MCF 10A (cell line): Measurements from ENCODE around the gene FRAS1. TPM values are rescaled to one million over a fixed set of nuclear protein-coding genes. Genes with fewer than 3 reads are reported as not detected.

Experiments used
- BruUV-seq: library from RNA; stranded (reverse); fragments of 400-500 nt; replicated peaks from 2 replicates; lab custom pipeline; 2021; lab: Mats Ljungman, UMichigan
- CTCF ChIA-PET: fragments of 300-600 bp; sonication (Branson Sonifier 250); formaldehyde crosslinking; extraction: SDS; loops from one replicate; lab custom pipeline; 2021; ENCODE audit warnings: antibody characterized with exemption, inconsistent platforms; lab: Yijun Ruan, JAX
- POLR2A ChIA-PET: fragments of 300-600, 350-650 bp; sonication (Branson Sonifier 250); formaldehyde crosslinking; extraction: SDS; loops from one replicate; lab custom pipeline; 2020; ENCODE audit warnings: antibody characterized with exemption, inconsistent platforms; lab: Yijun Ruan, JAX
- DNase-seq: peaks from one replicate; pipeline ENCODE4 v3.0.0-alpha.2; 2018; ENCODE audit not compliant: unreplicated experiment
- H3K27ac Mint-ChIP-seq: one replicate; pipeline ENCODE4 v1.8.0; 2022; ENCODE audit warnings: mild to moderate bottlenecking, low read depth, mixed read lengths; ENCODE audit not compliant: unreplicated experiment
- H3K27me3 Mint-ChIP-seq: one replicate; pipeline ENCODE4 v1.8.0; 2022; ENCODE audit warnings: mixed read lengths; ENCODE audit not compliant: insufficient read depth, unreplicated experiment
- H3K36me3 Mint-ChIP-seq: one replicate; pipeline ENCODE4 v1.8.0; 2022; ENCODE audit warnings: mild to moderate bottlenecking, moderate library complexity, mixed read lengths; ENCODE audit not compliant: insufficient read depth, unreplicated experiment
- H3K4me1 Mint-ChIP-seq: one replicate; pipeline ENCODE4 v1.8.0; 2022; ENCODE audit warnings: mixed read lengths; ENCODE audit not compliant: insufficient read depth, unreplicated experiment
- H3K4me3 Mint-ChIP-seq: one replicate; pipeline ENCODE4 v1.8.0; 2022; ENCODE audit warnings: mild to moderate bottlenecking, moderate library complexity, mixed read lengths; ENCODE audit not compliant: unreplicated experiment
- H3K9me3 Mint-ChIP-seq: one replicate; pipeline ENCODE4 v1.8.0; 2022; ENCODE audit warnings: mixed read lengths; ENCODE audit not compliant: unreplicated experiment
- intact Hi-C: fragments of 100-400 bp; cut with micrococcal nuclease; formaldehyde crosslinking; loops from 2 replicates; pipeline ENCODE4 v1.14.1; 2022
- total RNA-seq: library from RNA; stranded (reverse); gene quantifications from 2 replicates; pipeline ENCODE4 v1.2.3, GENCODE V29; 2022
- TF ChIP-seq, protein P1 (sequence below): fragments of 200-600 bp; IDR thresholded peaks from one replicate; pipeline ENCODE4 v1.8.0; 2022; ENCODE audit warnings: antibody characterized with exemption, mild to moderate bottlenecking; ENCODE audit not compliant: unreplicated experiment

FRAS1 gene
- total RNA-seq, 1 experiment from 2014 or later = 2.0 TPM

GRCh38 chr4:78057600-78058550 lies 752 bp downstream of the FRAS1 start:
- CTCF ChIA-PET = interaction anchor here (0.5 to 2.5 kb wide), 16 partner anchors 11 to 538 kb away, joined by 3 to 30 read pairs (median 4); no protein-coding TSS in a partner anchor
- peak overlapping the region; percentile 59 for H3K27ac Mint-ChIP-seq
- intact Hi-C loops = loop anchor here (2.0 to 10.0 kb wide), 3 partner anchors 63 to 817 kb away; partner anchors contain the start of gene CNOT6L
- peak; percentile 65 for DNase-seq
- no peaks in the 10 kb centered on the region for H3K36me3 Mint-ChIP-seq
- no peaks in the 10 kb centered on the region for H3K27me3 Mint-ChIP-seq
- H3K4me3 Mint-ChIP-seq = peak overlapping the region; percentile 78
- POLR2A ChIA-PET = interaction anchor here (0.8 to 2.0 kb wide), 10 partner anchors 10 to 511 kb away, joined by 3 to 7 read pairs (median 4); partner anchors contain the start of gene MRPL1
- TF ChIP-seq, protein P1, sequence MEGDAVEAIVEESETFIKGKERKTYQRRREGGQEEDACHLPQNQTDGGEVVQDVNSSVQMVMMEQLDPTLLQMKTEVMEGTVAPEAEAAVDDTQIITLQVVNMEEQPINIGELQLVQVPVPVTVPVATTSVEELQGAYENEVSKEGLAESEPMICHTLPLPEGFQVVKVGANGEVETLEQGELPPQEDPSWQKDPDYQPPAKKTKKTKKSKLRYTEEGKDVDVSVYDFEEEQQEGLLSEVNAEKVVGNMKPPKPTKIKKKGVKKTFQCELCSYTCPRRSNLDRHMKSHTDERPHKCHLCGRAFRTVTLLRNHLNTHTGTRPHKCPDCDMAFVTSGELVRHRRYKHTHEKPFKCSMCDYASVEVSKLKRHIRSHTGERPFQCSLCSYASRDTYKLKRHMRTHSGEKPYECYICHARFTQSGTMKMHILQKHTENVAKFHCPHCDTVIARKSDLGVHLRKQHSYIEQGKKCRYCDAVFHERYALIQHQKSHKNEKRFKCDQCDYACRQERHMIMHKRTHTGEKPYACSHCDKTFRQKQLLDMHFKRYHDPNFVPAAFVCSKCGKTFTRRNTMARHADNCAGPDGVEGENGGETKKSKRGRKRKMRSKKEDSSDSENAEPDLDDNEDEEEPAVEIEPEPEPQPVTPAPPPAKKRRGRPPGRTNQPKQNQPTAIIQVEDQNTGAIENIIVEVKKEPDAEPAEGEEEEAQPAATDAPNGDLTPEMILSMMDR = no peak
- peaks cover 18% of the 10 kb centered on the region for H3K4me1 Mint-ChIP-seq
- TSS peak; percentile 19 for BruUV-seq
- no peaks in the 10 kb centered on the region for H3K9me3 Mint-ChIP-seq

DNA sequence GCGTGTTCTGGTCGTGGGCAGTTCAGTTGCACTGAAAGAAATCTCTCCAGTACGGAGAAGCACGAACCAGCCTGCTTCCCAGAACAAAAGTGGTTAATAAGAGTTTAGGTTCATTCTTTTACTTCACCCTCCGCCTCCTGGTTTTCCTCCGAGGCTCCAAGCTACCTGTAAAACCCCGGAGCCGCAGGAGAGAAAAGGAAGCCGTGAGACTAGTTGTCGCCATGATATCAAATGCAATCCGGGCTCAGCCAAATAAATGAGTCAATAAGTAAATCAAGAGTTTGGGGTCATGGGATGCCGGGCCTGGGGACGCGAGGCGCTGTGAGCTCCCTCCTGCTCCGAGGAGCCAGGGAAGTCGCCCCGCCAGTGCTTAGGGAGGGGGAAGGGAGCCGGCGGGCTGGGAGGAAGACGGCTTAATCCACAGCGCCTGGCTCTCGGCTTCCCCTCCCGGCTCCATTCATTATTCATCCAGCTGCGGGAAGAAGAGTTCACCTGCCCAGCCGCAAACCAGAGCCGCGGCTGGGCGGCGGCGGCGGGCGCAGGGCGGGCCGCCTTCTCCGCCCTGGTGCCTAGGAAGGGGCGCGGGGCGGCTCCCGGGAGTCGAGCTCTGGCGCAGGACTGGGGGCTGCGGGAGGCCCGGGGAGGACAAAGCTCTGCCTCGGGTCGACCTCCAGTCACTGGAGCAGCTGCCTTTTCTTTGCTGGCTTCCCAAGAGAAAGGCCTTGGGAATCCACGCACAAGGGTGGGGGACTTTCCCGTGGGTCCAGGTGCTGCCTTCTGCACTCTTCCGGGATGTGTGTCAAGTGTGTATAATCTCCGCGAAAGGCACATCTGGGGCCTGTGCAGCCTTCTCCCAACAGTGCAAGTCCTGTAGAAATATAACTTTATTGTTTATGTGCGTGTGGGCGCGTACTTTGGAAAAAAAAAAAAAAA lies 1.7 kb downstream of the FRAS1 start:
- peaks cover 19% of the 10 kb centered on the region for H3K4me1 Mint-ChIP-seq
- intact Hi-C loops = loop anchor here (1.0 to 10.0 kb wide), 4 partner anchors 64 to 816 kb away; partner anchors contain the start of gene CNOT6L
- peak overlapping the region; percentile 59 for H3K27ac Mint-ChIP-seq
- H3K9me3 Mint-ChIP-seq = no peaks in the 10 kb centered on the region
- CTCF ChIA-PET = interaction anchor here (0.6 to 2.5 kb wide), 31 partner anchors 10 to 796 kb away, joined by 3 to 30 read pairs (median 4); no protein-coding TSS in a partner anchor
- peak overlapping the region; percentile 78 for H3K4me3 Mint-ChIP-seq
- no peaks in the 10 kb centered on the region for H3K36me3 Mint-ChIP-seq
- POLR2A ChIA-PET = interaction anchor here (0.6 to 1.9 kb wide), 17 partner anchors 12 to 532 kb away, joined by 3 to 7 read pairs (median 3); partner anchors contain the start of gene MRPL1
- H3K27me3 Mint-ChIP-seq = no peaks in the 10 kb centered on the region
- DNase-seq = peak; percentile 62
- TF ChIP-seq, protein P1 = no peak
- BruUV-seq = no TSS peak

DNA sequence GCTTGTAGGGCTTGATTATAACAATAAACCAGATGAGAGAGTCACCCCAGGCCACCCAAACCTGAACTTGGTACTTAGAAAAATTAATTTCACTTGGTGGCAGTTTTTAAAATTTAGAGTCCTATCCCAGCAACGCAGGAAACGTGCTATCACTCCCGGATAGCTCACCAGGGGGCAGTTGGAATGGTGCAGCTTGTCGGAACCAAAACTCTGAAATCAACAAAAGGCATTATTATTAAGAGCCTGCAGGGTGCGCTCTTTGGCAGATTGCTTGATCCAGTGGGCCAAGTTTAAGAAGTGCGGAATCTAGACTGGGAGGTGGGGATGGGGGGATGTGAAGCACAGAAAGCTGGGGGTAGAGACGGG lies 2.4 kb downstream of the FRAS1 start:
- Mint-ChIP-seq H3K9me3 (no peaks in the 10 kb centered on the region), H3K4me3 (peak overlapping the region; percentile 78), H3K36me3 (no peaks in the 10 kb centered on the region), H3K4me1 (peaks cover 19% of the 10 kb centered on the region), H3K27ac (no peak overlapping the region), H3K27me3 (no peaks in the 10 kb centered on the region)
- CTCF ChIA-PET = interaction anchor here (0.6 to 2.5 kb wide), 30 partner anchors 9 to 795 kb away, joined by 3 to 30 read pairs (median 4); no protein-coding TSS in a partner anchor
- BruUV-seq = no TSS peak
- POLR2A ChIA-PET = interaction anchor here (0.6 to 1.9 kb wide), 14 partner anchors 15 to 532 kb away, joined by 3 to 7 read pairs (median 3); partner anchors contain the start of gene MRPL1
- intact Hi-C loops = loop anchor here (1.0 to 10.0 kb wide), 4 partner anchors 65 to 815 kb away; partner anchors contain the start of gene CNOT6L
- DNase-seq = peak; percentile 92
- TF ChIP-seq, protein P1 = peak; percentile 44
